ENCODE data around the gene ABI3. TPM values are rescaled to one million over a fixed set of nuclear protein-coding genes. Genes with fewer than 3 reads are reported as not detected.

Gene ABI3
- total and polyA plus RNA-seq, 3 experiments from 2014 or later = 46.4 to 95.4 (median 48.5) TPM

GRCh38 chr17:49269356-49269755, 58.8 kb downstream of the ABI3 start:
- H3K4me1 ChIP-seq (ENCODE audit: insufficient read depth, low read length) = no peaks in the 10 kb centered on the region
- H3K4me1 Mint-ChIP-seq = no peaks in the 10 kb centered on the region
- CTCF ChIA-PET = no interaction called here
- no peak overlapping the region for H3K27ac ChIP-seq (ENCODE audit: low read depth, low read length)
- H3K4me3 Mint-ChIP-seq = no peak overlapping the region
- H3K36me3 Mint-ChIP-seq = no peaks in the 10 kb centered on the region
- POLR2A ChIA-PET = no interaction called here
- no peaks in the 10 kb centered on the region for H3K9me3 Mint-ChIP-seq
- no peaks in the 10 kb centered on the region for H3K9me3 ChIP-seq (ENCODE audit: low read length)
- H3K36me3 ChIP-seq (ENCODE audit: insufficient read depth, low read length) = no peaks in the 10 kb centered on the region
- H3K27ac Mint-ChIP-seq = no peak overlapping the region
- peaks cover 3 to 4% of the 10 kb centered on the region in 2 donors for H3K27me3 Mint-ChIP-seq
- H3K4me3 ChIP-seq (ENCODE audit: low read length) = no peak overlapping the region
- H3K27me3 ChIP-seq (ENCODE audit: insufficient read depth, low read length, poor library complexity, severe bottlenecking) = no peaks in the 10 kb centered on the region
- DNase-seq = no peak

Other genes starting within 250 kb of the ABI3 start
- gene GIP, start 242.1 kb upstream of the ABI3 start, total RNA-seq = not detected
- not detected for gene GIP, start 242.1 kb upstream of the ABI3 start, polyA plus RNA-seq
- under 1 TPM; 0.24 to 0.28 TPM for gene IGF2BP1, start 213.3 kb upstream of the ABI3 start, total RNA-seq
- not detected for gene IGF2BP1, start 213.3 kb upstream of the ABI3 start, polyA plus RNA-seq
- not detected for gene B4GALNT2, start 77.9 kb upstream of the ABI3 start, total RNA-seq
- gene B4GALNT2, start 77.9 kb upstream of the ABI3 start, polyA plus RNA-seq = not detected
- gene GNGT2, start 133 bp upstream of the ABI3 start, total RNA-seq = 10 to 100 TPM; 24.0 to 26.5 TPM
- gene GNGT2, start 133 bp upstream of the ABI3 start, polyA plus RNA-seq = 33.6 TPM
- gene PHOSPHO1, start 20.1 kb downstream of the ABI3 start, total RNA-seq = not detected
- 0.91 TPM for gene PHOSPHO1, start 20.1 kb downstream of the ABI3 start, polyA plus RNA-seq
- 10 to 100 TPM; 11.5 to 11.9 TPM for gene ZNF652, start 151.5 kb downstream of the ABI3 start, total RNA-seq
- 27.7 TPM for gene ZNF652, start 151.5 kb downstream of the ABI3 start, polyA plus RNA-seq
- gene PHB1, start 204.2 kb downstream of the ABI3 start, total RNA-seq = 100 to 1,000 TPM; 440 to 450 TPM
- 164 TPM for gene PHB1, start 204.2 kb downstream of the ABI3 start, polyA plus RNA-seq

All from CD8-positive, alpha-beta memory T cell (primary cell).